Measurements from ENCODE around the gene TMCC2.
"Not testable (repeated sequence)": the region's sequence is repeated elsewhere in the genome, so short reads cannot be mapped to it uniquely, and the experiment has no call there.

Gene TMCC2

DNA sequence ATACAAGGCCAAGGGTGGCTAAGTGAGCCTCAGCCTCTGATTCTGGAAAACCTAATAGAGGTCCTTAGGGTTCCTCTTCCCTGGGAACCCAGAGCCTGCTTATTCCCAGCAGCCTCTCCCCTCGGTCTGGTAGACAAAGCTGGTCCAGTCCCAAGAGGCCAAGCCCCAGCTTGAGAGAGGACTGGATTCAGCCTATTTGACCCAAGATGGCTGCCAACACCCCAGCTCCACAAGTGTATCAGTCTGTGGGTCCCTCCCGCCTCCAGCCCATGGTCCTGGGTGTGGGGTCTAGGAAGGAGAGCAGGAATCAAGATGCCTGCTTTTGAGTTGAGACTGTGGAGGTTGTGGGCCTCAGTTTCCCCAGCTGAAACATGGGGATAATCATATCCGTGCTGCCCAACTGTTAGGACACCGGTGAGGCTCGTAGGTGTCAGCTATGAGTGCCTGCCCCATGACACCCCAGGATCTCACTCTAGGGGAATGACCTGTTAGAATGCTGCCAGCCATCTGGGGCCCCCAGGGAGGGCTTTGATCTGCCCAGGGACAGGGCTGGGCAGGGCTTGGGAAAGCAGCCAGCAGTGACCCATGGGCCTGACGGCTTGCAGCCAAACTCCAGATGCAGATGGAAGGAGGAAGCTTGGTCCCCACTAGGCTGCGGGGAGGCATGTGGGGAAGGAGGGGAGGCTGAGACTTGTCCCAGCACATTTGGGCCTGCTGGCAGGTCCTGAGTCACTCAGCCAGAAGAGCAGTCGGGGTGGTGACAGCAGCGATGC is 48.4 kb downstream of the TMCC2 start:
- in situ Hi-C loops (cut with HindIII; ENCODE audit: low sequenced_read_pairs) = no loop called here

DNA sequence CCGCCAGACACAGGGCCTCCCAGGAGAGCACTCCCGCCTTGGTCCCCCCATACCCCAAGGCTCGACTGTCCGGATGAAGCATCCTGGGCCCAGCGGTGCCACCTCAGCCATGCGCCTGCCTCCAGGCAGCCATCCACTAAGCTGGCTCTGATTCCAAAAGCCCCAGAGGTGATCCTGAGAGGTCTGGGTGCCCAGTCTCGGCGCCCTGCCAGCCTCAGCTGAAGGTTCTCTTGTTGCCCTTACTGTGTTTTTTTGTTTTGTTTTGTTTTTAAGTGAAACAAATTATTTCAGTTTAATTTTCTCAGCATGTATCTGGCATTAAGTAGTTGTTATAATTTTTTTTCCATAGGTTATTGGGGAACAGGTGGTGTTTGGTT is 48.9 kb downstream of the TMCC2 start:
- in situ Hi-C loops (cut with HindIII; ENCODE audit: low sequenced_read_pairs) = no loop called here

DNA sequence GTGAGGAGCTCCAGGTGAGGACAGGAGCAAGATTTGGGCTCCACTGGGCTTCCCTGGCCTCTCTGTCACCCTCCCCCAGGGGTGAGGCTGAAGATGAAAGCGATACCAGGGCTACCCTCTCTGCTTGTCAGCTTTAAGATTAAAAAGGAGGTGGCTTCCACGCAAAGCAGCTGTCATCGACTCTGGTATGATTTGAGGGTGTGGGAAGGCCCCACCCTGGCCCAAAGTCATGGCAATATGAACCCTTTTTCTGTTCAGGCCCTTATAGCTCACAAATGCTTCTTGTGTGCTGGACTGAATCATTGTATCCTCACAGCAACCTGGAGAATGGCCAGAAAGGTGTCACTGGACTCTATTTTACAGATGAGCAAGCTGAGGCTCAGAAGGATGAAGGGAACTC is 52.2 kb downstream of the TMCC2 start:
- in situ Hi-C loops (cut with HindIII; ENCODE audit: low sequenced_read_pairs) = no loop called here

DNA sequence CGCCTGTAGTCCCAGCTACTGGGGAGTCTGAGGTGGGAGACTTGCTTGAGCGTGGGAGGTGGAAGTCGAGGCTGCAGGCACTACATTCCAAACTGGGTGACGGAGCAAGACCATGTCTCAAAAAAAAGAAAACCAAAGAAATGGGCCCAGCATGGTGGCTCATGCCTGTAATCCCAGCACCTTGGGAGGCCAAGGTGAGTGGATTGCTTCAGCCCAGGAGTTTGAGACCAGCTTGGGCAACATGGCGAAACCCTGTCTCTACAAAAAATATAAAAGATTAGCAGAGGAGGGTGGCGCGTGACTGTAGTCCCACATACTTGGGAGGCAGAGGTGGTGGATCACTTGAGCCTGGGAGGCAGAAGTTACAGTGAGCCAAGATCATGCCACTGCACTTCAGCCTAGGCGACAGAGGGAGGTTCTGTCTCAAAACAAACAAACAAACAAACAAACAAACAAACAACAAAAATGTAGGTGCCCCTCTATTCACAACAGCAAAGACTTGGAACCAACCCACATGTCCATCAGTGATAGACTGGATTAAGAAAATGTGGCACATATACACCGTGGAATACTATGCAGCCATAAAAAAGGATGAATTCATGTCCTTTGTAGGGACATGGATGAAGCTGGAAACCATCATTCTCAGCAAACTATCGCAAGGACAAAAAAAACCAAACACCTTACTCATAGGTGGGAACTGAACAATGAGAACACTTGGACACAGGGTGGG is 53.1 kb downstream of the TMCC2 start:
- in situ Hi-C loops (cut with HindIII; ENCODE audit: low sequenced_read_pairs) = not testable (repeated sequence)

DNA sequence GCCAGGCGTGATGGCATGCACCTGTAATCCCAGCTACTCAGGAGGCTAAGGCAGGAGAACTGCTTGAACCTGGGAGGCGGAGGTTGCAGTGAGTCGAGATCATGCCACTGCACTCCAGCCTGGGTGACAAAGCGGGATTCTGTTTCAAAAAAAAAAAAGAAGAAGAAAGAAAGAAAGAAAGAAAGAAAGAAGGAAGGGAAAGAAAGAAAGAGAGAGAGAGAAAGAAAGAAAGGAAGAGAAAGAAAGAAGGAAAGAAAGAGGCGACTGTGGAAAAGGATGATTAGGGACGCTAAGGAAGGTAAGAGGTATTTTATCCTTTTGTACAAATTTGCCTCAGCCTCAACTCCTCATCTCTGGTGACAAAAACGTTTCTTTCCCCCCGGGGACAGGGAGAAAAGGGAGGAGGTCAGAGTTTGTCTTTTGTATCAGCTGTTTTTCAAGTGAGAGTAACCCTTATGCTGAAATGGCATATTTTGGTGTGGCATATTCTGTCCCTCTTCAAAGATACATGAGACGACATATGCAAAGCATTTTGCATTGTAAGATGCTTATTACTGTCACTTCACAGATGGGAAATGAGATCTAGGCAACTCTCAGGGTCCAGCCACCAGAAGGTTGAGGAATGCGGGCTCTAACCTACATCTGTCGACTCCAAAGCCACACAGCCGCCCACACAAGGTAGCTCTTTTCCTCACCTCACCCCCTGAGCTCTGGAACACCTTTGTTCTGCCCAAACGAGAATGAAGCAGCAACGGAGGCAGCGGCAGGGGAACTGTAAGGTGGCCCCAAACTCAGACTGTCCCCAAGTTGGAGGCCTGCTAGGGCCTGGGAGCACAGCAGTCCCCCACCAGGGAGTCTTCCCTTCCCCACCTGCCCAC is 55.8 kb downstream of the TMCC2 start:
- in situ Hi-C loops (cut with HindIII; ENCODE audit: low sequenced_read_pairs) = no loop called here

DNA sequence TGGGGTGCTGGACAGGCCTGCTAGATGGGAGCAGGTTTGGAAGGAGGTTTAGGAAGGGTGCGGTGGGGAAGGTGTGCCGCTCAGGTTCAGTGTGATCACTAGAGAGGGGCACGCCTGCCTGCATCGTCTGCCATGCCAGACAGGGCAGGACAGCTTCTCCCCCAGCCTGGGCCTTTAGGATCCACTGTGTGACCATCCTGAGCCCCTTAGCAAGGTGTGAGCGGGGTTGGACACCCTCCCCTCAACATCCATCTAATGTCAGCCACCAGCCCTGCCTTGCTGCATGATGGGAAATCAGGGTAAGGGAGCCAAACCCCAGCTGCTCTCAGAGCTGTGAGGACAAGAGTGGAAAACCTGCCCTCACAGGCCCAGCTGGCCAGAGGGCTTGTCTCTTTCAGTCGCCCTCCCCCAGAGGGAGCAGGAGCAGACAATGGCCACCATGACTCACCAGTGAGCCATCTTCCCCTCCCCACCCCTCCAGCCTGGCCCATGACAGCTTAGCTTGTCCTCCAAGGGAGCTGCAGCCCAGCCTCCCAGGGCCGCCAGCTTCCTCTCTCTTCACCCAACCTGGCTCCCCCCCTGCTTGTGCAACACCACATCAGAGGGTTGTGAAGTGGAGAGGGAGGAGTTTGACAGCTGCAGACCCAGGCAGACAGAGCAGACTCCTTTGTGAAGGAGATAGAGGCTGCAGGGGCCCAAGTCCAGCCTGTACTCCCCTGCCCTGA is 56.8 kb downstream of the TMCC2 start:
- in situ Hi-C loops (cut with HindIII; ENCODE audit: low sequenced_read_pairs) = no loop called here

DNA sequence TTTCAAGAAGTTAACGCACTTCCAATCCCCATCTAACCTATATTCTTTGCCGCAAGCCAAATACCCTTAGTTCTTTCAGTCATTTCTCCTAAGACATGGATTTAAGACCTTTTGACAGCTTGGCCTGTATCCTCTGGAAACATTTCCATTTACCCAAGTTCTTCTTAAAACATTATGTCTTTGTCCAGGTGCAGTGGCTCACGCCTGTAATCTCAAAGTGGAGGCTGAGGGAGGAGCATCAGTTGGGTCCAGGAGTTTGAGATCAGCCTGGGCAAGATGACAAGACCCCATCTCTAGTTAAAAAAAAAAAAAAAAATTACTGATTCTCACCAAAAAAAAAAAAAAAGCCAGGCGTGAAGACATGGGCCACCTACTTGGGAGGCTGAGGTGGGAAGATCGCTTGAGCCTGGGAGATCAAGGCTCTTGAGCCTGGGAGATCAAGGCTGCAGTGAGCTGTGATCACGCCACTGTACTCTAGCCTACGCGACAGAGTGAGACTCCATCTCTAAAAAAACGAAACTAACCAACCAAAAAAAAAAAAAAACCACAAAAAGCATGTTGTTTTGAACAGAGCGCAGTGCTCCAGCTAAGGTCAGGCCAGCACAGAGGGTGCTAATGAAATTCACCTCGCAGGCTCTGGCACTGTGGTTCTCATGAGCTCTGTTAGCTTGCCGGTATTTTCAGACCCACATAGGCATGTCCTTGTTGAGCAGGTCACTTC is 57.8 kb downstream of the TMCC2 start:
- in situ Hi-C loops (cut with HindIII; ENCODE audit: low sequenced_read_pairs) = no loop called here

DNA sequence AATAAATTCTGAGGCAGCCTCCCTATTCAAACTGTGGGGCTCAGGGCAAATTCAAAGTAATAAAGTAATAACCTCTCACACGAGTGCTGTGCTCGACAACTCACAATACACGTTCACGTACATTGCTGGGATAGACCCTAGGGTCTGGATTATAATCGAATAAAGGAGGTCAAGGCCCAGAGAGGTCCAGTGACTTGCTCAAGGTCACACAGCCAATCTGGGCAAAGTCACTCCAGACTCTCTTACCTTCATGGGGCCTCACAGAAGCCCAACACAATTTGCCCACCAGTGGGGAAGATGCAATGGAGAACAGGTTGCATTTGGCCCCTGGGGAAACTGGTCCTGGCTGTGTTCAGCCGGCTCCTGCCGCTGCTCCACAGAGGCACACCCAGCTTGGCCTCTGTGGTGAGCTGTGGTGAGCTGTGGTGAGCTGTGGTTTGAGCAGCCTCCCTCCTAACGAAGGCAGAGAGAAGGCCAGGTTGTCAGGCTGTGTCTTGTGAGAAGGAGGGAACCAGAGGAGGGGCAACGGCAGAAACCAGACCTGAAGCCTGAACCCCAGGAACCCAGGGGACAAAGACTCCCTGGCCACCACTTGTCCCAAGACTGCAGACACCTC is 58.7 kb downstream of the TMCC2 start:
- in situ Hi-C loops (cut with HindIII; ENCODE audit: low sequenced_read_pairs) = no loop called here

DNA sequence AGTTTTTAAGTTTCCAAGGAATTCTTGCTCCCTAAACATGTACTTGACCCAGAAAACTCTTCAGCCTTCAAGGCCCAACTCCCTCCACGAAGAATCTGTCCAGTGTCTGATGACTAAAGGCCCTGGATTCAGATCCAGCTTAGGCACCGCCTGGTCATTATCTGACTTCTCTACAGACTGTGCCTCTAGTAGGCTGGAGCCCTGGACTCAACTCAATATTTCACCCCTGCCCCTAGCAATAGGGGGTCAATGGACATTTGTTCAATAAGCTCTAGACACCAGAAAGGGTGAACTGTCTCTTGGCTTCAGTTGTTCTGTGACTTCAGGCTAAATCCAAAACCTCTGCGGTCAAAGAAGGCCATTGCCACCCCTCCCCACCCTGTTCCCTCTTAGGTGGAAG is 59.3 kb downstream of the TMCC2 start:
- in situ Hi-C loops (cut with HindIII; ENCODE audit: low sequenced_read_pairs) = no loop called here

DNA sequence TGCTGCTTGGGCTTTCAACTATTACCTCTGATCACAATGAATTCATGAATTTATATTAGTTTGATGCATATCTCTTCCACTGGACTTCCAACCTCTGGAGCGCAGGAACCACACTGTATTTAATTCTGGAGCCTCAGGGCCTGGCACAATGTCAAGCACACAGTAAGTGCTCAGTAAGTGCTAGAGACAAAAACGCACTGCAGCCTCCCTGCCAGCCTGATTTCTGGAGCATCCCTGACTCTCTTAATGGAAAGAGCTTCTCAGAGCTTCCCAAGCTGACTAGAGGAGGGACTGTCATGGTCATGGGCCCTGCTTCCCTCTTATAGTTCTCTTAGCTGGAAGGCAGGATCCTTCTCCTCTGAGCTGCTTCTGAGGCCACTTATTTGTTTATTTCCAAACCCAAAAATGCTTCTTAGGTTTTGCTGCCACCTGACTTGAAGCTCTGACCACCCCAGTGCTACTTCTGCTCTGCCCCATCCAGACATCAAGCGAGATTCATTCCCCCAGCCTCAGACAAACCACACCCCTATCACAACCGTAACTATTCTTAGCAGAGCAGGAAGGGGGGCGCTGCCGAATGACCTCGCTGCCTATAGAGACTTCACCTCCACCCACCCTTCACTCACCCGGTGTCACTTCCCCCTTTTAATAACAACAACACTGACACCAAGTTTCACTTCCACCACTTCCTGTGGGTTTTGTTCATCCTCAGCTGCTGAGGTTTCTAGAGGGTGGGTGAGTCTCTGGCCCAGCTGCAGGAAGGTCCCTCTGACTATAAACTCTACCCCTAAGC is 60.2 kb downstream of the TMCC2 start:
- in situ Hi-C loops (cut with HindIII; ENCODE audit: low sequenced_read_pairs) = no loop called here

DNA sequence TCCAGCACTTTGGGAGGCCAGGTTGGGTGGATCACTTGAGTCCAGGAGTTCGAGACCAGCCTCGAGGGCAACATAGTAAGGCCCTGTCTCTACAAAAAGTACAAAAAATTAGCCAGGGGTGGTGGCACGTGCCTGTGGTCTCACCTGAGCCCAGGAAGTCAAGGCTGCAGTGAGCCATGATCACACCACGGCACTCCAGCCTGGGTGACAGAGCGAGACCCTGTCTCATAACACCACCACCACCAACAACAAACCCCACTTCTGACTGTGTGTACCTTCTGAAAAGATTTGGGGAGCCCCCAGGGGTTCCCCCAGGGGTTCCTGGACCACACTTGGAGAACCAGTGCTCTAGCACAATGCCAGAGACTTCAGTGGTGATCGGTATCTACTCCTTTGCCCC is 63.9 kb downstream of the TMCC2 start:
- in situ Hi-C loops (cut with HindIII; ENCODE audit: low sequenced_read_pairs) = no loop called here

DNA sequence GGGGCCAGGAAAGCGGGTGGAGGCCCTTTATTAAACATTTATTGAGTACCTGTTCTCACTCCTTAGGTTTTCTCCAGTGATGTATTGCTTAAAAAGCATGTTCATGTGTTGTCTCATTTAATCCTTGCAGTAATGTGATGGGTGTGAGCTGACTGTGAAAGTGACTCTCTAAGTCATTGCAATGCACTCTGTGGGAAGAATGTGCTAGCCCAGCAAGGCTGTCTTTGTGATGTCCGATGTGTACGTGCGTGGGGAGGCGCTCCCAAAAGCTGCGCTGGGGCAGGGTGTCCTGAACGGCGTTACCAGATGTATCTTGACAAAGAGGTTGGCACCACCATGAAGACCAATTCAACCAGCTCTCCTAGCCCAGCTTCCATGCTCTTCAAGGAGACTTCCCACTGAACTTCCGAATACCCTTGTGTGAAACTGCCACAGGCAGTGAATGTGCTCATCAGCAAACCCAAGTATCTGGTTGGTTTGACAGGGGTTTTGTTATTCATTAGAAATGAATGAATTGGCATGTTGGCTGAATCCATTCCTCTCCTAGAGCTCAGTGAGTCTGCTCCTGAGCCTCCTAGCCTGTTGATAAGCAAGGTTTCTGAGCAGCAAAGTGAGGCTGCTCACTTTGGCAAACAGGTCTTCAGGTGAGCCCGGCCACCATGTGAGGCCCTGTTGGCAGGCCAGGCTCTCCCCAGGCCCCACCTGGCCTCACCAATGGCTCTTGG is 65.8 kb downstream of the TMCC2 start:
- in situ Hi-C loops (cut with HindIII; ENCODE audit: low sequenced_read_pairs) = no loop called here

DNA sequence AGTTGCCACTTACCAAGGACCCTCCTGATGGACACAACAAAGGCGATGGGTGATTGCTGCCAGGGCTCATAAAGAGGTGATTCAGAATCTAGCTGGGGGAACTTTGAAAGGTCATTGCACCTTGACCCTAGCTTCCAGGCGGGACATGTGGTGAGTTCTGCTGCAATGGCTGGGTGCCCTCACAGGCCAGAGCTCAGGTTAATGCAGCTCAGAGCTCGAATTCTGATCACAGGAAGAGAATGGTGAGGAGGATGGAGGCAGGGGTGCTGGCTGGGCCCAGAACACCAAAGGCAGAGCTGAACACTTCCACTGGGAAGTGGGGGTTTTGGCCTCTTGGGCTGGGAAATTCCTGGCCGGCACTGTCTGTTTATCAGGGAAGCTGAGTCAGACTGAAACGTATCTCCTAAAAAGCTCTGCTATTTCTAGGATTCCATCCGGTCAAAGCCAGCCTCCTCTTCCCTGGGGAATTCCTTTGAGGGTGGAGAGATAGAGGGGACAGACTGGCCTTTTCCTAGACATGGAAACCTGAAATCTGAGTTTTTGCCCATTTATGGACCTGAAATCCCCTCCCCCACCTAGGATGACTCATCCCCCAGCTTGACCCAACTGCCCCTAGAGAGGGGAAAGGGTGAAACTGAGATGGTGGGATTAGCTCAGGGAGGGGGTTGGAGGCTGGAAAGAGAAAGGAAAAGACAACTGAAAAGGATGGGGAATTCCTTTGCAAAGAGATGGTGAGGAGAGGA is 66.6 kb downstream of the TMCC2 start:
- in situ Hi-C loops (cut with HindIII; ENCODE audit: low sequenced_read_pairs) = no loop called here

DNA sequence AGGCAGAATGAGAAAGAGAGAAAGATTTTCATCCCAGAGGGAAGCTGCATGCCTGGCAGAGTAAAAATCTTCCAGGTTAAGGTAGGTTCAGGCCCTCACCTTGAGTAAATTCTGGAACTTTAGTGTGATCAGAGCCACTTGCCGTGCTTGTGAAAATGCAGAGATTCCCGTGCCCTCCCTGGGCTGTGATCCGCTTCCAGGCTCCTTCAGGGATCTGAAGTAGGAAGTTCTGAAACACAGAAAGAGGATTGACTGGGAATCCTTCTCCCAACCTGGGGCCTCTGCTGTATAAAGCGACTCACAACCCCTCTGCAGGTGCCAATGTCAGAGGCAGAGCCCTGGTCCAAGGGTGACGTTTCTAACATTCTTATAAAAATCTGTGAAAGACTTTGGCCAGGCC is 67.2 kb downstream of the TMCC2 start:
- in situ Hi-C loops (cut with HindIII; ENCODE audit: low sequenced_read_pairs) = no loop called here

DNA sequence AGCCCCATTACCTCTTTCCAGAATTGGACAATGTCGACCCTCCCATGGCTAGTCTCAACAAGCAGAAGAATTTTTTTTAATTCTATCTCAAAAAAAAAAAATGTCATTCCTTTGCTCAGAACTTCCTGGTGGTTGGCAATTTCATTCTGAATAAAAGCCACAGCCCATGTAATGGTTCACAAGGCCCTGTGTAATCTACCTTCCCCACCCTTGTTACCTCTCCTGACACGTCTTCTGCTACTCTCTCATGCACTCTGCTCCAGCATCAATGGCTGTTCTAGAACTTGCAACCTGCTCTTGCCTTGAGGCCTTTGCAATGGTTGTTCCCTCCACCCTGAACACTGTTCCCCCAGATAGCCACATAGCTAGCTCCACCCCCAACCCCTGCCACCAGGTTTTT is 68.4 kb downstream of the TMCC2 start:
- in situ Hi-C loops (cut with HindIII; ENCODE audit: low sequenced_read_pairs) = no loop called here

DNA sequence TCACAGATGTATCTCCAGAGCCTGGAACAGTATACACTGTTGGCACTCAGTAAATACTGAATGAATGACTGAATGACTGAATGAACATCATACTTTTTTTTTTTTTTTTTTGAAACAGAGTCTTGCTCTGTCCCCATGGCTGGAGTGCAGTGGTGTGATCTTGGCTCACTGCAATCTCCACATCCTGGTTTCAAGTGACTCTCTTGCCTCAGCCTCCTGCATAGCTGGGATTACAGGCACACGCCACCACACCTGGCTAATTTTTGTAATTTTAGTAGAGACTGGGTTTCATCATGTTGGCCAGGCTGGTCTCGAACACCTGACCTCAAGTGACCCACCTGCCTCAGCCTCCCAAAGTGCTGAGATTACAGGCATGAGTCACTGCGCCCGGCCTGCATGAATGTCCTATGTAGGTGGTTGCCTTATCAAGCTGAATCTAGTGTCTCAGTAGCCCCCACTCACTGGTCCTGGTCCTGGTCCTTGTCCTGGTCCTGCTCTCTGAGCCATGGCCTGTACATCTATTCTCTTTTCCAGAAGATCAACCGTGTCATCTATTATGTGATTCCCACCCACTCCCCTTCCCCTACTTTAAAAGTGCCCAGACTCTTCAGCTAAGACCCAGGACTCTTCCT is 69.9 kb downstream of the TMCC2 start:
- in situ Hi-C loops (cut with HindIII; ENCODE audit: low sequenced_read_pairs) = not testable (repeated sequence)
